ENCODE data around the gene NUTM1. TPM values are rescaled to one million over a fixed set of nuclear protein-coding genes. Genes with fewer than 3 reads are reported as not detected.
"Not testable (repeated sequence)": the region's sequence is repeated elsewhere in the genome, so short reads cannot be mapped to it uniquely, and the experiment has no call there.

The NUTM1 gene
- polyA plus RNA-seq, 2 donors = not detected

DNA sequence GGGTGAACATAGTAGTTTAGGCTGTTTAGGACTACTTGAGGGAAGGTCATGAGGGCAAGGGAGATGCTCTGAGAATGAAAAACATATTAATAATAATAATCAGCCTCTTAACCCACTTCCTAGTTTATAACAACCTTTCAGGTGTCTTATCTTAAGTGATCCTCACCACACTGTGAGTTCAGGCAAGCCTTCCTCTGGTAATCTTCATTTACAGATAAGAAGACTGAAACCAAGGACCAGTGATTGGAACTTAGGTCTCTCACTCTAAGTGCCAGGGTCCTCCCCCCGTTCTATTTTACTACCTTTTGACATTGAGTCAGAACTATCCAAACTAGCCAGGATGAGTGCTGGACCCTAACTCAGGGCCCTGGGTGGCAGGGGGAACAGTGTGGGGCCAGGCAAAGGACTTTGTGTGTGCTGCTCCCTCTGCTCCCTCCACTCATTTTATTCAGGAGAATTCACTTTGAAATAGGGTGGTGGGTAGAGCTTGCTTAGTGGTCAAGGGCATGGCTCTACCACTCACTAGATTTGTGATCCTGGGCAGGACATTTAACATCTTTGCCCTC is 5.7 kb downstream of the NUTM1 start:
- no peak overlapping the region for H3K4me3 ChIP-seq (ENCODE audit: low read depth in 1 of 2, low read length in 2 of 2)
- H3K4me1 ChIP-seq (ENCODE audit: control insufficient read depth in 2 of 2, insufficient read depth in 2 of 2, low read length in 1 of 2) = no peaks in the 10 kb centered on the region
- H3K27me3 ChIP-seq (ENCODE audit: control insufficient read depth in 1 of 2, insufficient read depth in 2 of 2, low read length in 2 of 2) = no peaks in the 10 kb centered on the region
- no peak overlapping the region for H3K27ac ChIP-seq (ENCODE audit: low read depth in 2 of 2, low read length in 1 of 2)
- peaks cover 0 to 2% of the 10 kb centered on the region in 2 donors for H3K36me3 ChIP-seq (ENCODE audit: control insufficient read depth in 2 of 2, insufficient read depth in 2 of 2, low read length in 1 of 2)
- 48 to 68% methylated on average over 1 of the region's 1 CpG for WGBS, 2 donors
- H3K9me3 ChIP-seq (ENCODE audit: control insufficient read depth in 2 of 2, insufficient read depth in 1 of 2, low read depth in 1 of 2, low read length in 1 of 2) = no peaks in the 10 kb centered on the region

DNA sequence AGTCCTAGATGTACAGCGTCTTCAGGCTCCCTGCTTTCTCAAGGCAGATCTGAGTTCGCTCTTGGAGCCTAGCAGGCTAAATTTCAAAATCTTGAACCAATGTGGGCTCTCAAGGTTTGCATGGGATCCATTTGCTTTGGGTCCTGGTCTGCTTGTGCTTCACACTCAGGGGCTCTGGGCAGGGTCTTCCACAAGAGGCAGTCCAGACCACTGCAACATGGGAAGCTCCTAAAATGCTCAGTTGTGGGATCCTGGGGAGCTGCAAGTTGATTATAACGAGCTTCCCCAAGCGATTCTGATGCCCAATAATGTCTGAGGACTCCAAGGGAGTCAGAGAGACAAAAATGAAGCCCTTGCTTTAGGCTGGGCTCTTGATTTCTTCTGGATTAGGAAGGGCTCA is 6.7 kb downstream of the NUTM1 start:
- Histone ChIP-seq H3K27me3 (ENCODE audit: control insufficient read depth in 1 of 2, insufficient read depth in 2 of 2, low read length in 2 of 2) (no peaks in the 10 kb centered on the region), H3K36me3 (ENCODE audit: control insufficient read depth in 2 of 2, insufficient read depth in 2 of 2, low read length in 1 of 2) (peaks cover 1 to 8% of the 10 kb centered on the region in 2 donors), H3K4me1 (ENCODE audit: control insufficient read depth in 2 of 2, insufficient read depth in 2 of 2, low read length in 1 of 2) (no peaks in the 10 kb centered on the region), H3K4me3 (ENCODE audit: low read depth in 1 of 2, low read length in 2 of 2) (no peak overlapping the region), H3K9me3 (ENCODE audit: control insufficient read depth in 2 of 2, insufficient read depth in 1 of 2, low read depth in 1 of 2, low read length in 1 of 2) (no peaks in the 10 kb centered on the region), H3K27ac (ENCODE audit: low read depth in 2 of 2, low read length in 1 of 2) (no peak overlapping the region)
- 83 to 89% methylated on average over 4 of the region's 4 CpGs for WGBS, 2 donors

DNA sequence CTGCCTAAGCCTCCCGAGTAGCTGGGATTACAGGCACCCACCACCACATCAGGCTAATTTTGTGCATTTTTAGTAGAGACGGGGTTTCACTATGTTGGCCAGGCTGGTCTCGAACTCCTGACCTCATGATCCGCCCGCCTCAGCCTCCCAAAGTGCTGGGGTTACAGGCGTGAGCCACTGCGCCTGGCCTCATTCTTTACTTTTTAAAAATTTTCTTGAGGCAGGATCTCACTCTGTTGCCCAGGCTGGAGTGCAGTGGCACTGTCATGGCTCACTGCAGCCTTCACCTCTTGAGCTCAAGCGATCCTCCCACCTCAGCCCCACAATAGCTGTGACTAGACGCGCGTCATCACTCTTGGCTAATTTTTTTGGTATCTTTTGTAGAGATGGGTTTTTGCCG is 9.9 kb downstream of the NUTM1 start:
- 91 to 95% methylated on average over 12 of the region's 12 CpGs for WGBS, 2 donors
- peaks cover 11 to 16% of the 10 kb centered on the region in 2 donors for H3K36me3 ChIP-seq (ENCODE audit: control insufficient read depth in 2 of 2, insufficient read depth in 2 of 2, low read length in 1 of 2)
- not testable (repeated sequence) for H3K27ac ChIP-seq (ENCODE audit: low read depth in 2 of 2, low read length in 1 of 2); H3K27me3 ChIP-seq (ENCODE audit: control insufficient read depth in 1 of 2, insufficient read depth in 2 of 2, low read length in 2 of 2); H3K4me1 ChIP-seq (ENCODE audit: control insufficient read depth in 2 of 2, insufficient read depth in 2 of 2, low read length in 1 of 2); H3K9me3 ChIP-seq (ENCODE audit: control insufficient read depth in 2 of 2, insufficient read depth in 1 of 2, low read depth in 1 of 2, low read length in 1 of 2); H3K4me3 ChIP-seq (ENCODE audit: low read depth in 1 of 2, low read length in 2 of 2)

DNA sequence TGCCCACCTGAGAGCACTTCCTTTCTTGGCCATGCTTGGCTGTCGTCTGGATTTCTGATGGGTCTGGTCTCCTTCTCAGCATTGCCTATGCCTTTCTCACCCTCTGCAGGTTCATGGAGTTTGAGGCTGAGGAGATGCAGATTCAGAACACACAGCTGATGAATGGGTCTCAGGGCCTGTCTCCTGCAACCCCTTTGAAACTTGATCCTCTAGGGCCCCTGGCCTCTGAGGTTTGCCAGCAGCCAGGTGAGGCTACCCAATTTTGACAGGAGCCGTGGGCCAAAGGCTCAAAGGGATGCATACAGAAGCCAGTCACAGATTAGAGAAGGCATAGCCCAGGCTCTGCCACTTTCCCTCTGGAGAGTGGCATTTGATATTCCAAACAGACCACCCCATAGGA is 10.5 kb downstream of the NUTM1 start:
- peaks cover 11 to 16% of the 10 kb centered on the region in 2 donors for H3K36me3 ChIP-seq (ENCODE audit: control insufficient read depth in 2 of 2, insufficient read depth in 2 of 2, low read length in 1 of 2)
- H3K27me3 ChIP-seq (ENCODE audit: control insufficient read depth in 1 of 2, insufficient read depth in 2 of 2, low read length in 2 of 2) = no peaks in the 10 kb centered on the region
- no peaks in the 10 kb centered on the region for H3K4me1 ChIP-seq (ENCODE audit: control insufficient read depth in 2 of 2, insufficient read depth in 2 of 2, low read length in 1 of 2)
- H3K27ac ChIP-seq (ENCODE audit: low read depth in 2 of 2, low read length in 1 of 2) = no peak overlapping the region
- no peaks in the 10 kb centered on the region for H3K9me3 ChIP-seq (ENCODE audit: control insufficient read depth in 2 of 2, insufficient read depth in 1 of 2, low read depth in 1 of 2, low read length in 1 of 2)
- 74 to 78% methylated on average over 2 of the region's 2 CpGs for WGBS, 2 donors
- H3K4me3 ChIP-seq (ENCODE audit: low read depth in 1 of 2, low read length in 2 of 2) = no peak overlapping the region

DNA sequence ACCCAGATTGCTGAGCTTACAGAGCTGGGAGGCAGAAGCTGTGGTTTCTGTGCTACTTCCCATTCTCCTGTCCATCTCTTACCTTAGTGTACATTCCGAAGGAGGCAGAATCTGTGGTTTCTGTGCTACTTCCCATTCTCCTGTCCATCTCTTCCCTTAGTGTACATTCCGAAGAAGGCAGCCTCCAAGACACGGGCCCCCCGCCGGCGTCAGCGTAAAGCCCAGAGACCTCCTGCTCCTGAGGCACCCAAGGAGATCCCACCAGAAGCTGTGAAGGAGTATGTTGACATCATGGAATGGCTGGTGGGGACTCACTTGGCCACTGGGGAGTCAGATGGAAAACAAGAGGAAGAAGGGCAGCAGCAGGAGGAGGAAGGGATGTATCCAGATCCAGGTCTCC is 11.2 kb downstream of the NUTM1 start:
- Histone ChIP-seq H3K27ac (ENCODE audit: low read depth in 2 of 2, low read length in 1 of 2) (no peak overlapping the region), H3K4me3 (ENCODE audit: low read depth in 1 of 2, low read length in 2 of 2) (no peak overlapping the region), H3K27me3 (ENCODE audit: control insufficient read depth in 1 of 2, insufficient read depth in 2 of 2, low read length in 2 of 2) (no peaks in the 10 kb centered on the region), H3K9me3 (ENCODE audit: control insufficient read depth in 2 of 2, insufficient read depth in 1 of 2, low read depth in 1 of 2, low read length in 1 of 2) (no peaks in the 10 kb centered on the region), H3K36me3 (ENCODE audit: control insufficient read depth in 2 of 2, insufficient read depth in 2 of 2, low read length in 1 of 2) (peaks cover 11 to 18% of the 10 kb centered on the region in 2 donors), H3K4me1 (ENCODE audit: control insufficient read depth in 2 of 2, insufficient read depth in 2 of 2, low read length in 1 of 2) (no peaks in the 10 kb centered on the region)
- 93 to 95% methylated on average over 7 of the region's 7 CpGs for WGBS, 2 donors

DNA sequence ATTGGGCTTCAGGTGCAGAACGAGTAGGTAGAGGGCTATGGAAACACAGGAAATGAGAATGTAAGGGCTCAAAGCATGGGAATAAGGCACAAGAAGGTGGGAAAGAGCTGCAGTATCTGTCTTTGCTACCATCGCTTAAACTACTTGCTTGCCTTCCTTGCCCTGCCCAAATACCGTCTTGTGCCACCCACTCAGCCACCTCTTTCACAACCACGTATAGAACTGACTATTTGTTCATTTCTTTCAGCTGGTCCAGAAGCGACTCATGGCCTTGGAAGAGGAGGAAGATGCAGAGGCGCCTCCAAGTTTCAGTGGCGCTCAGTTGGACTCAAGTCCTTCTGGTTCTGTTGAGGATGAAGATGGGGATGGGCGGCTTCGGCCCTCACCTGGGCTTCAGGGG is 12.1 kb downstream of the NUTM1 start:
- Histone ChIP-seq H3K9me3 (ENCODE audit: control insufficient read depth in 2 of 2, insufficient read depth in 1 of 2, low read depth in 1 of 2, low read length in 1 of 2) (no peaks in the 10 kb centered on the region), H3K36me3 (ENCODE audit: control insufficient read depth in 2 of 2, insufficient read depth in 2 of 2, low read length in 1 of 2) (peaks cover 11 to 22% of the 10 kb centered on the region in 2 donors), H3K27me3 (ENCODE audit: control insufficient read depth in 1 of 2, insufficient read depth in 2 of 2, low read length in 2 of 2) (no peaks in the 10 kb centered on the region), H3K4me1 (ENCODE audit: control insufficient read depth in 2 of 2, insufficient read depth in 2 of 2, low read length in 1 of 2) (peaks cover 3% of the 10 kb centered on the region in 2 donors), H3K27ac (ENCODE audit: low read depth in 2 of 2, low read length in 1 of 2) (no peak overlapping the region), H3K4me3 (ENCODE audit: low read depth in 1 of 2, low read length in 2 of 2) (no peak overlapping the region)
- WGBS, 2 donors = 84 to 86% methylated on average over 9 of the region's 9 CpGs

DNA sequence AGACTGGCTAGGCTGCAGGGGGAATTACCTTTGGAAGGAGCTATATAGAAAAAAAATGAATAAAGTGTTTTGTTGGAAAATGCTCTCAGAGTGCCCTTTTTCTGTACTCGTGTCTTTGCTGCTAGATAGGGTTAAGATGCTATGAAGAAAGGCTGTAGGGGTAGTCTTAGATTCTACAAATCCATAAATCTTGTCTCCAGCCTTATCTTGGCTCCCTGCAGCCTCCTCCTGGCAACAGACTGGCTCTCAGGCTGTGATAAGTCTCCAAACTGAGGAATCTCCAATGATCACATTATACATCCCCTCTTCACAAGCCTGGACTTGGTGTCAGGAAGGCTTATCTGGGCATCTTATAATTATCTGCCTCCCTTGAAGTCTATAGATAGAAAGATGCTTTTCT is 14.5 kb downstream of the NUTM1 start:
- WGBS, 2 donors = 88 to 100% methylated on average over 1 of the region's 1 CpG
- Histone ChIP-seq H3K27ac (ENCODE audit: low read depth in 2 of 2, low read length in 1 of 2) (no peak overlapping the region), H3K4me1 (ENCODE audit: control insufficient read depth in 2 of 2, insufficient read depth in 2 of 2, low read length in 1 of 2) (peaks cover 3% of the 10 kb centered on the region in 2 donors), H3K36me3 (ENCODE audit: control insufficient read depth in 2 of 2, insufficient read depth in 2 of 2, low read length in 1 of 2) (peaks cover 11 to 32% of the 10 kb centered on the region in 2 donors), H3K9me3 (ENCODE audit: control insufficient read depth in 2 of 2, insufficient read depth in 1 of 2, low read depth in 1 of 2, low read length in 1 of 2) (no peaks in the 10 kb centered on the region), H3K27me3 (ENCODE audit: control insufficient read depth in 1 of 2, insufficient read depth in 2 of 2, low read length in 2 of 2) (no peaks in the 10 kb centered on the region), H3K4me3 (ENCODE audit: low read depth in 1 of 2, low read length in 2 of 2) (no peak overlapping the region)

DNA sequence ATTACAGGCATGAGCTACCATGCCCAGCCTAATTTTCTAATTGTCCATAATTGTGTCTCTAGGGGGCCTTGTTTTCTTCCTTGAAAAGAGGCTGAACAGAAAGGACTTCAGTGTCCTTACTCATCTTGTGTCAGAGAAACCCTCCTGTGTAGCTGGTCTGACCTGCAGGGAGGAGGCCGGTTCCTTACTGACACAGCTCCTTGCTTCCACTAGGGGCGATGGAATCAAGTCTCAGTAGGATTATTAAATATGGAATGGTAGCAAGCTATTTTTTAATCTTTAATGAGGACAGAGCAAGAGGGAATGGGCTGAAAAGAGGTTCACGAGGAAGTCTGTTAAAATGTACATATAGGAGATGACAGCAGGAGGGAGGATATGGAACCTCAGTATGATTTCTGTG is 15.3 kb downstream of the NUTM1 start:
- no peak overlapping the region for H3K27ac ChIP-seq (ENCODE audit: low read depth in 2 of 2, low read length in 1 of 2)
- no peaks in the 10 kb centered on the region for H3K27me3 ChIP-seq (ENCODE audit: control insufficient read depth in 1 of 2, insufficient read depth in 2 of 2, low read length in 2 of 2)
- H3K9me3 ChIP-seq (ENCODE audit: control insufficient read depth in 2 of 2, insufficient read depth in 1 of 2, low read depth in 1 of 2, low read length in 1 of 2) = no peaks in the 10 kb centered on the region
- 77 to 78% methylated on average over 3 of the region's 3 CpGs for WGBS, 2 donors
- peaks cover 11 to 31% of the 10 kb centered on the region in 2 donors for H3K36me3 ChIP-seq (ENCODE audit: control insufficient read depth in 2 of 2, insufficient read depth in 2 of 2, low read length in 1 of 2)
- H3K4me1 ChIP-seq (ENCODE audit: control insufficient read depth in 2 of 2, insufficient read depth in 2 of 2, low read length in 1 of 2) = peaks cover 3% of the 10 kb centered on the region in 2 donors
- no peak overlapping the region for H3K4me3 ChIP-seq (ENCODE audit: low read depth in 1 of 2, low read length in 2 of 2)

DNA sequence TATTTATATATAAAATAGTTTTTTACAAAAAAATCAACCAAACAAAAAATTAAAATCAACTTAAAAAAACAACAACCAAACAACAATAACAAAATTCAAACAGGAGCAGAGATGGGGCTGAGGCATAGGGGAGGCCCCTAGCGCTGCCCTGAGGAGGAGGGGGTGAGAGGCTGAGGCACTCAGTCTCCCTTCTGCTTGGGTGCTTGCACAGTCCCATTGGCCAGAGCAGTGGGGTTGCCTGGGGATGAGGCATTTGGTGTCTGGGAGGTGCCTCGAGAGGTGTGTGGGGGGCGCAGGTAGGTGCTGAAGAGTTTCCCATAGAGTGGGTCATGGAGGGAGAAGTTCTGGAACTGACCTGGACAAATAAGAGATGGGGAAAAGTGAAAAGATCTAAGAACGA is 15.8 kb downstream of the NUTM1 start:
- H3K27me3 ChIP-seq (ENCODE audit: control insufficient read depth in 1 of 2, insufficient read depth in 2 of 2, low read length in 2 of 2) = no peaks in the 10 kb centered on the region
- peaks cover 3 to 4% of the 10 kb centered on the region in 2 donors for H3K4me1 ChIP-seq (ENCODE audit: control insufficient read depth in 2 of 2, insufficient read depth in 2 of 2, low read length in 1 of 2)
- no peaks in the 10 kb centered on the region for H3K9me3 ChIP-seq (ENCODE audit: control insufficient read depth in 2 of 2, insufficient read depth in 1 of 2, low read depth in 1 of 2, low read length in 1 of 2)
- 94 to 96% methylated on average over 4 of the region's 4 CpGs for WGBS, 2 donors
- H3K27ac ChIP-seq (ENCODE audit: low read depth in 2 of 2, low read length in 1 of 2) = peak overlapping the region; percentile 78 to 93
- H3K4me3 ChIP-seq (ENCODE audit: low read depth in 1 of 2, low read length in 2 of 2) = no peak overlapping the region
- H3K36me3 ChIP-seq (ENCODE audit: control insufficient read depth in 2 of 2, insufficient read depth in 2 of 2, low read length in 1 of 2) = peaks cover 15 to 32% of the 10 kb centered on the region in 2 donors

DNA sequence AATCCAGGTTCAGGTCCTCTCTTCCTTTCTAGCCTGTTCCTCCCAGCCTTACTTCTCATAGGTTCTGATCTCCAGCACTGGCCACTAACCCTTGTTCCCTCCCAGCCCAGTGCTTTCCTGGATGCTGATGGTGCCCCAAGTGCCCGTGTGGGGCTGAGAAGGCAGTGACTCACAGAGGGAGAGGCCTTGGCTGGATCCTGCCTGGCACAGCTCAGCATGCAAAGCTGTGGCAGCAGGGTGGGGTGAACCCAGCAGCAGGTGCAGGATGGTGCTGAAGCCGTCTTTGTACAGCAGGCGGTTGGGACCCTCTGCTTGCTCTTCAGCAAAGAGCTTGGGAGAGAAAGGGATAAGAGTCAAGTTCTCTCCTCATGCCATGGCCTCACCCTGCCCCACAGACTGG is 16.3 kb downstream of the NUTM1 start:
- Histone ChIP-seq H3K4me3 (ENCODE audit: low read depth in 1 of 2, low read length in 2 of 2) (no peak overlapping the region), H3K36me3 (ENCODE audit: control insufficient read depth in 2 of 2, insufficient read depth in 2 of 2, low read length in 1 of 2) (peaks cover 15 to 31% of the 10 kb centered on the region in 2 donors), H3K4me1 (ENCODE audit: control insufficient read depth in 2 of 2, insufficient read depth in 2 of 2, low read length in 1 of 2) (peaks cover 3 to 6% of the 10 kb centered on the region in 2 donors), H3K9me3 (ENCODE audit: control insufficient read depth in 2 of 2, insufficient read depth in 1 of 2, low read depth in 1 of 2, low read length in 1 of 2) (no peaks in the 10 kb centered on the region), H3K27me3 (ENCODE audit: control insufficient read depth in 1 of 2, insufficient read depth in 2 of 2, low read length in 2 of 2) (no peaks in the 10 kb centered on the region), H3K27ac (ENCODE audit: low read depth in 2 of 2, low read length in 1 of 2) (peak overlapping the region; percentile 78 to 93)
- 45 to 71% methylated on average over 3 of the region's 3 CpGs for WGBS, 2 donors
